MM.1S (cell line): ENCODE results near the gene ZNF516.

Source experiments
- DNase-seq: peaks from one replicate; pipeline ENCODE4 v3.0.0-alpha.2; 2015
- H2AFZ ChIP-seq: fragments of 300-600 bp; sonication (generic); 2 replicates; pipeline ENCODE4 v1.6.0; 2016; ENCODE audit warnings: antibody characterized with exemption, low read length
- H3F3A ChIP-seq: fragments of 300-600 bp; sonication (generic); 2 replicates; pipeline ENCODE4 v1.6.1; 2016; ENCODE audit warnings: mild to moderate bottlenecking, antibody characterized with exemption, low read length, moderate library complexity, mixed read lengths; ENCODE audit not compliant: insufficient read depth
- H3K27ac ChIP-seq: fragments of 300-600 bp; sonication (generic); 2 replicates; pipeline ENCODE4 v1.5.1; 2016; ENCODE audit warnings: mild to moderate bottlenecking, low read length
- H3K27me3 ChIP-seq: fragments of 300-600 bp; sonication (generic); replicated peaks from 2 replicates; pipeline ENCODE4 v1.6.0; 2016; ENCODE audit warnings: low read length; ENCODE audit not compliant: insufficient read depth
- H3K36me3 ChIP-seq: fragments of 300-600 bp; sonication (generic); replicated peaks from 2 replicates; pipeline ENCODE4 v1.6.1; 2016; ENCODE audit warnings: mild to moderate bottlenecking, low read length, mixed read lengths; ENCODE audit not compliant: insufficient read depth
- H3K4me1 ChIP-seq: fragments of 300-600 bp; sonication (generic); 2 replicates; pipeline ENCODE4 v1.6.1; 2016; ENCODE audit warnings: low read length, mixed read lengths
- H3K4me2 ChIP-seq: fragments of 300-600 bp; sonication (generic); 2 replicates; pipeline ENCODE4 v1.6.0; 2016; ENCODE audit warnings: low read depth, low read length
- H3K4me3 ChIP-seq: fragments of 300-600 bp; sonication (generic); 2 replicates; pipeline ENCODE4 v1.5.1; 2016; ENCODE audit warnings: low read length, mixed read lengths
- H3K79me2 ChIP-seq: fragments of 300-600 bp; sonication (generic); 2 replicates; pipeline ENCODE4 v1.6.1; 2016; ENCODE audit warnings: mixed run types, low read length, mixed read lengths
- H3K9ac ChIP-seq: fragments of 300-600 bp; sonication (generic); 2 replicates; pipeline ENCODE4 v1.6.1; 2016; ENCODE audit warnings: low read length, mixed read lengths
- H3K9me2 ChIP-seq: fragments of 300-600 bp; sonication (generic); replicated peaks from 2 replicates; pipeline ENCODE4 v1.6.1; 2016; ENCODE audit warnings: mild to moderate bottlenecking, low read length, mixed read lengths; ENCODE audit not compliant: insufficient read depth
- H3K9me3 ChIP-seq: fragments of 300-600 bp; sonication (generic); replicated peaks from 2 replicates; pipeline ENCODE4 v1.6.1; 2016; ENCODE audit warnings: mild to moderate bottlenecking, low read length, mixed read lengths; ENCODE audit not compliant: insufficient read depth
- H4K20me1 ChIP-seq: fragments of 300-600 bp; sonication (generic); 2 replicates; pipeline ENCODE4 v1.6.1; 2016; ENCODE audit warnings: mild to moderate bottlenecking, low read length, moderate library complexity, mixed read lengths; ENCODE audit not compliant: insufficient read depth
- EZH2 ChIP-seq: fragments of 300-600 bp; sonication (generic); optimal IDR thresholded peaks from 2 replicates; pipeline ENCODE3; 2017; ENCODE audit warnings: low read depth, mild to moderate bottlenecking, antibody characterized with exemption, low read length, mixed read lengths
- EZH2phosphoT487 ChIP-seq: fragments of 300-600 bp; sonication (generic); IDR thresholded peaks from 2 replicates; pipeline ENCODE4 v1.6.1; 2018; ENCODE audit warnings: antibody characterized with exemption, low read length
- TF ChIP-seq, protein P1 (sequence below): fragments of 300-600 bp; sonication (generic); IDR thresholded peaks from 2 replicates; pipeline ENCODE4 v1.5.1; 2016; ENCODE audit warnings: antibody characterized with exemption, low read length, mixed read lengths

The ZNF516 gene

GRCh38 chr18:76492669-76493212 is 2.3 kb downstream of the ZNF516 start:
- Histone ChIP-seq H3K4me1 (peaks cover 5% of the 10 kb centered on the region), H3K9me2 (no peaks in the 10 kb centered on the region), H3F3A (peaks cover 23% of the 10 kb centered on the region; the same call in 1 of the 2 replicates), H3K9ac (peak overlapping the region; percentile 74), H3K36me3 (no peaks in the 10 kb centered on the region), H3K9me3 (no peaks in the 10 kb centered on the region), H3K27ac (peak overlapping the region; percentile 89), H3K79me2 (0 out of 2 replicates have a peak, but pooled peaks cover 3% of the 10 kb centered on the region), H3K4me3 (peak overlapping the region; percentile 89), H3K27me3 (no peaks in the 10 kb centered on the region; the same call in 1 of the 2 replicates), H3K4me2 (peak overlapping the region; percentile 97; the same call in 1 of the 2 replicates), H4K20me1 (no peaks in the 10 kb centered on the region), H2AFZ (peak overlapping the region; percentile 82)
- DNase-seq: peak; percentile 99
- TF ChIP-seq EZH2 (no peak), EZH2phosphoT487 (no peak)
- TF ChIP-seq, protein P1, sequence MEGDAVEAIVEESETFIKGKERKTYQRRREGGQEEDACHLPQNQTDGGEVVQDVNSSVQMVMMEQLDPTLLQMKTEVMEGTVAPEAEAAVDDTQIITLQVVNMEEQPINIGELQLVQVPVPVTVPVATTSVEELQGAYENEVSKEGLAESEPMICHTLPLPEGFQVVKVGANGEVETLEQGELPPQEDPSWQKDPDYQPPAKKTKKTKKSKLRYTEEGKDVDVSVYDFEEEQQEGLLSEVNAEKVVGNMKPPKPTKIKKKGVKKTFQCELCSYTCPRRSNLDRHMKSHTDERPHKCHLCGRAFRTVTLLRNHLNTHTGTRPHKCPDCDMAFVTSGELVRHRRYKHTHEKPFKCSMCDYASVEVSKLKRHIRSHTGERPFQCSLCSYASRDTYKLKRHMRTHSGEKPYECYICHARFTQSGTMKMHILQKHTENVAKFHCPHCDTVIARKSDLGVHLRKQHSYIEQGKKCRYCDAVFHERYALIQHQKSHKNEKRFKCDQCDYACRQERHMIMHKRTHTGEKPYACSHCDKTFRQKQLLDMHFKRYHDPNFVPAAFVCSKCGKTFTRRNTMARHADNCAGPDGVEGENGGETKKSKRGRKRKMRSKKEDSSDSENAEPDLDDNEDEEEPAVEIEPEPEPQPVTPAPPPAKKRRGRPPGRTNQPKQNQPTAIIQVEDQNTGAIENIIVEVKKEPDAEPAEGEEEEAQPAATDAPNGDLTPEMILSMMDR: no peak

DNA sequence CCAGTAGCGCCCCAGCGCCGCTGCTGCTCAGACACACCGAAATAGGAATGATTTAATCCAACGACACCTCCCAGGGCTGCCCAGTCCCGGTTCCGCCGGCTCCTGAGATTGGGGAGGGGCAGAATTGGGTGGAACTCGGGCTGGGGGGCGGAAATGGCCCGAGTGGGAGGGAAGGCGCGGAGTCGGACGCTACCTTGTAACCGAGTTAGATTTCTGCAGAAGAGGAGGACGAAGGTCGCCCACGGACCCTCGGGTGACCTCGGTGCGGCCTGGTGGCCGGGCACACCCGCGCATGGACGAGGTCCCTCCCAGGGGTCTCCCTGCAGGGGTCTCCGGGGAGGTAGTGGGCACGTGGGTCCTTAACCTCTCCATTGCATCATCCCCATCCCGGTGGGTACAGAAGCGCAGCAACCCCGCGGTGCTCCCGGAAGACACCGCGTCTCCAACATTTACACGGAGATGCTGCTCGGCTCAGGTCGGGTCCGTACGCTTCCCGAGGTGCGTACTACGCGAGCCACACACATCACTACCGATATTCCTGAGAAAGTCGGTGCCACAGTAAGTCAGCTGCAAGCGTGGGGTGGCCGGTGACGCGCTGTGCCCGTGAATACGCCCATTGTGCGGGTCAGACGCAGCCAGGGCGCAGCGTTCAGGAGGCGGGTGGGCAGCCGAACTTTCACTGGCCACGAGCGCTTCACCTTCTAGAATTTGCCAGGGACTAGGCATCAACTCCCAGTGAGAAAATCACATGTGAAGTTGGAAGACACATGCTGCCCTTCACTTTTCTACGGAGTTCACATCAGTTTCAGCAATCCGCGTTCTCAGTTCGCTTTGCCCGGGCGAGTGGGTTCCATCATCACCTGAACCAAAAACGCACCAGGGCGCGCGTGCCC is 3.0 kb downstream of the ZNF516 start:
- TF ChIP-seq EZH2 (no peak), EZH2phosphoT487 (no peak)
- TF ChIP-seq, protein P1: no peak
- Histone ChIP-seq H3K79me2 (0 out of 2 replicates have a peak, but pooled peaks cover 4% of the 10 kb centered on the region), H3K27me3 (no peaks in the 10 kb centered on the region; the same call in 1 of the 2 replicates), H3K9me2 (no peaks in the 10 kb centered on the region), H3F3A (peaks cover 23% of the 10 kb centered on the region; the same call in 1 of the 2 replicates), H3K4me2 (peak overlapping the region; percentile 97), H3K9me3 (no peaks in the 10 kb centered on the region), H3K4me1 (peaks cover 5% of the 10 kb centered on the region), H2AFZ (peak overlapping the region; percentile 82), H3K4me3 (peak overlapping the region; percentile 89), H3K27ac (peak overlapping the region; percentile 89), H4K20me1 (no peaks in the 10 kb centered on the region), H3K36me3 (no peaks in the 10 kb centered on the region), H3K9ac (peak overlapping the region; percentile 74)
- DNase-seq: no peak

GRCh38 chr18:76491473-76491775 is 3.6 kb downstream of the ZNF516 start:
- peak overlapping the region; percentile 97 for H3K4me2 ChIP-seq
- H2AFZ ChIP-seq: peak overlapping the region; percentile 82; the same call in 1 of the 2 replicates
- H3K4me3 ChIP-seq: peak overlapping the region; percentile 89
- no peaks in the 10 kb centered on the region for H3K9me3 ChIP-seq
- no peaks in the 10 kb centered on the region for H3K36me3 ChIP-seq
- H3K27ac ChIP-seq: peak overlapping the region; percentile 89; the same call in 1 of the 2 replicates
- no peaks in the 10 kb centered on the region for H3K9me2 ChIP-seq
- H3K79me2 ChIP-seq: 0 out of 2 replicates have a peak, but pooled peaks cover 4% of the 10 kb centered on the region
- no peaks in the 10 kb centered on the region for H4K20me1 ChIP-seq
- H3K27me3 ChIP-seq: no peaks in the 10 kb centered on the region; the same call in 1 of the 2 replicates
- no peak for TF ChIP-seq EZH2phosphoT487
- peak overlapping the region; percentile 74 for H3K9ac ChIP-seq
- H3F3A ChIP-seq: peaks cover 23% of the 10 kb centered on the region; the same call in 1 of the 2 replicates
- peaks cover 5% of the 10 kb centered on the region for H3K4me1 ChIP-seq
- peak; percentile 46 for DNase-seq
